Activated naive CD4-positive, alpha-beta T cell treated with anti-CD3 and anti-CD28 coated beads, Interleukin-2, amount 50 U/mL, for 16 hours (primary cell): ENCODE data around the gene PGAP2.
"Not testable (repeated sequence)": the region's sequence is repeated elsewhere in the genome, so short reads cannot be mapped to it uniquely, and the experiment has no call there.

Experiments used
- DNase-seq: peaks from one replicate; pipeline ENCODE4 v3.0.0-alpha.2; 2020

The PGAP2 gene

DNA sequence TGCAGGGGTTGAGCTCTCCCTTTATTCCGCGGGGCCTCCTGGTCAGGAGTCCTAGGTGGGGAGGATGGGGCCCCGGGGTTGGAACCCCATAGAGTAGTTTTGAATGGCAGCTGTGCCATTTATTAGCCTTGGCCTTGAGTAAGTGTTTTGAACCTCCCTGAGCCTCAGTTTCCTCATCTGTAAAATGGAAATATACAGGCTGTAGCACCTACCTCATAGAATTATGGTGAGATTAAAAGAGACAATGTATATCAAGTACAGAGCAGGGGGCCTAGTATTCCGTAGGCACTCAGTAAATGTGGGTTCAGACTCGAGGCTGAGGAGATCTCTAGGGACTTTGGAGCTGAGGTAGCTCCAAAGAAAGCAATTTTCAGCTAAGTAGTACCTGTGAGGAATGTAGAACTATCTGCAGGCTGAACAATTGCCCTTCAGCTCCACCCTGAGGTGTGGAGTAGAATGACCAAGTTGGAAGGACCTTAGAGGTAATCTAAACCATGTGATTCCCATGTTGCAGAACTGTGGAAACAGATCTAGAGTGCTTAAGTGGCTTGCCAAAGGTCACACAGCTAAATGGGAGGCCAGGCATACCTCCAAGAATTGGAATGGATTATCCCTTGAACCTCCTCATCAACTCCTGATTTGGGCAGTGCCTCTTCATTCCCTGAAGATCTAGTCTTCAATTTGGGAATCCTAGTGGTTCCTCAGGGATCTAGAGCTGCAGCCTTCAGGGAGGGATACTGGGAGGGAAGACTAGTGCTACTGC, 682 bp downstream of the PGAP2 start:
- peak; percentile 42 for DNase-seq

DNA sequence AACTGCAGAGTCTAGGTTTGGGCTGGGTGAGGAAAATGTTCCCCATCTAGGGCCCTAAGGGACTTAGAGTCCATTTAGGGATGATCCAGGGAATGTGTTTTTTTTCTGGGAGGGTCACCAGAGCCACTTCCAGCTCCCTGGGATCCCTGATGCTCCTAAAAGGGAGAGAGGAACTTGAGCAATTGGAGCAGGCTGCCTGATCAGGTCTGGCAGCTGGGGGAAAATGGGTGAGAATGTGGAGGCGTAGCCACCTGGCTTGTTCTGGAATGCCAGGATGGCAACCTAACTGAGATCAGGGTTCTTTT, 1.2 kb downstream of the PGAP2 start:
- no peak for DNase-seq

DNA sequence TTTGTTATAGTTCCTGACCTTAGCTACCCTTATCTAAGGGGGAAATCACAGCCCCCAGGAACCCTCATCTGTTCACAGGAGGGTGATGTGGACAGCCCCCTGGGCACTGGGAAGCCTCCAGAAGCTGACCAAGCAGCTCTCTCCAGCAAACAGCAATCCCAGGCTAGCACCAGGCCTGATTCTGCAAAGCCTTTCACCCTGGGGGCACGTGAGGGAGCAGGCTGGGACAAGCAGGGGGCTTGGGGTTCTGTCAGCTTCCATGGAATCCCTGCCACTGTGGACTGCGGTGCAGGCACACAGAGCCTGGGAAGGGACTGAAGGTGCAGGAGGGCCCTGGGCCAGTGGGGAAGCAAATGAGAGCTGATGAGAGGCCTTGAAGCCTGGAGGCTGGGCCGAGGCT, 2.1 kb downstream of the PGAP2 start:
- no peak for DNase-seq

DNA sequence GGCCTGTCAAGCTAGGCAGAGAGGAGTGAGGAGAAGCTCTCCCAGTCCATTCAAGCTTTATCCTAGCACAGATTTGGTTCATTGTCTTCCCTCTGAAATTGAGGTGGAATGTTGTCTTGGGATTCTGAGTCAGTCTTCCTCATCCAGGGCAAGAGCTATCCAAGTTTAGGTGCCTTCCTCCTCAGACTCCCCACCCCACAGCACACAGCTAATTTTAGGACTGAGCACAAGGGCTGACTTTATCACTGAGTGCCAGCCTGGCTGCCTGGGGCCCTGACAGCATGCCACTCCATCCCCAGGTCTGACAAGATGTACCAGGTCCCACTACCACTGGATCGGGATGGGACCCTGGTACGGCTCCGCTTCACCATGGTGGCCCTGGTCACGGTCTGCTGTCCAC, 2.6 kb downstream of the PGAP2 start:
- no peak for DNase-seq

DNA sequence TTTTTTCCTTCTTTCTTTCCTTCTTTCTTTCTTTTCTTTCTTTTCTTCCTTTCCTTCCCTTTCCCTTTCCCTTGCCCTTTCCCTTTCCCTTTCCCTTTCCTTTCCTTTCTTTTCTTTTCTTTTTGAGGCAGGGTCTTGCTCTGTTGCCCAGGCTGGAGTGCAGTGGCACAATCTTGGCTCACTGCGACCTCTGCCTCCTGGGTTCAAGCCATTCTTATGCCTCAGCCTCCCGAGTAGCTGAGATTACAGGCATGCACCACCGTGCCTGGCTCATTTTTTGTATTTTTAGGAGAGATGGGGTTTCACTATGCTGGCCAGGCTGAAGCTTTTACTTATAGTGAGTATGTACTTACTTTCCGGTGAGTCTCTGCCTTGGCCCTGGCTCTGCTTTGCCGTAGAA, 6.5 kb downstream of the PGAP2 start:
- DNase-seq = not testable (repeated sequence)

DNA sequence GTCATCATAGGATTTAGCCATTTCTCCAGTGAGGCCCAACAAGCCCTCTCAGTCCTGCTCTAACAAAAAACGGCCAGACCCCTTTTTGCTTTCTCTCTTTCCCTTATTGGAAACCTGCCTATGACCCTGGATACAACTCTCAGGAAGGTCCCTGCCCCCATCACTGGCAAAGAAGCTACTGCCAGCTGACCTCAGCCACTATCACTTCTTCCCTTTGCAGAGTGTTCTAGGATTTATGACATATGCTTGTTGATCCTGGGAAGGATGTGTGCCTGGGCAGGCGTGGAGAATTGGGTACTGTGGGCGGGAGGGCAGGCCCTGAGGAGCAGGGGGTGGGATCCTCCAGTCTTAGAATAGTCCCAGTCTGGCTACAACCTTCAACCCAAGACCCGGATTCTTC, 7.5 kb downstream of the PGAP2 start:
- DNase-seq = no peak

DNA sequence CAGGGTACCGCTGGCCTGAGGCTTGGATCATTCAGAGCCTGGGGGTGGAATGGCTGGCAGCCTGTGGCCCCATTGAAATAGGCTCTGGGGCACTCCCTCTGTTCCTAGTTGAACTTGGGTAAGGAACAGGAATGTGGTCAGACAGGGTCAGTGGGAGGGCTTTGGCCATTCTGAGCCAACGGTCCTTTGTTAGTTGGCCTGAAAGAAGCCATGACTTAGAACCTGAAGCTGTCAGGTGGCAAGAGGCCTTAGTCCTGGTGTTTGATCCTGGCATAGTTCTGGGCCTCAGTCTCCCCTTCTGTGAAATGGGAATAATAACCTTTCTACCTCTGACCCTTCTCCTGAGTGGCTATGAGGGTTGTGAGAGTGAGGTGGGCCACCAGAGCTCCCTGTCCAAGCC, 8.3 kb downstream of the PGAP2 start:
- DNase-seq = no peak

DNA sequence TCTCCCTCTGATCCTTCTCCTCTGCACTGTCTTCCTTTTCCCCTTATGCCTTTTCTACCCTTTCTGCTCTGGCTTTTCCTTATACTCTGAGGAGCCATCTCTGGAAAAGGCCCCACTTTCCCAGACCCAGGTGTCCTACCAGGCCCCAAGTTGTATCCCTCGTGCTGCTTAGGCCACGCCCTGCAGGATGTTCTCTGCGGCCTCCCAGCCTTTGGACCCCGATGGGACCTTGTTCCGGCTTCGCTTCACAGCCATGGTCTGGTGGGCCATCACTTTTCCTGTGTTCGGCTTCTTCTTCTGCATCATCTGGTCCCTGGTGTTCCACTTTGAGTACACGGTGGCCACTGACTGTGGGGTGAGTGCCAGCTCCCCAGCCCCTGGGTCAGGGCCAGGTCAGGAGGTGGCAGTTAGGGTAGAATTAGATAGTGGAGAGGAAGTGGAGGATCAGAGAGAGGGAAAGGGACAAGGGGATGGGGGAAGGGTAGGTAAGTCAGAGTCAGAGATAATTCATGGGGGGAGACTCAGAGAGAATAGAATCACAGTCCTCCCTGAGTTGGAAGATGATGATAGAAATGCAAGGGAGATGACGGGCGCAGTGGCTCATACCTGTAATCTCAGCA, 8.9 kb downstream of the PGAP2 start:
- DNase-seq = no peak

DNA sequence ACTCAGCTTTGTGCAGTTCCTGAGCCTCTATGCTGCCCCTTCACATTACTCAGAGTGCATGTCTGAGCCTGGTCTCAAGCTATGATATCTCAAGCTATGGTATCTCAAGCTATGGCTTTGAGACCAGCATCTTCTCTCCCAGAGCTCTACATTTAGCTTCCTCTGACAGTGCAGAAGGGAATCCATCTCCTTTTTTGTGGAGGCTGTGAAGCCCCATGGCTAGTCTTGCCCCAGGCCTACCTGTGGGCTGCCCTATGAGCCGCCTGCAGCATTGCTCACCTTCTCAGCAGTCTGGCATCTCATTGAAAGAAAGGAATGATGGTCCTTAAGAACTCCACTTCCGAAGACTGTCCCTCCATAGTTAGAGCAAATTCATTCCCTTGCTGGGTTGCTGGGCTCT, 12.6 kb downstream of the PGAP2 start:
- no peak for DNase-seq

DNA sequence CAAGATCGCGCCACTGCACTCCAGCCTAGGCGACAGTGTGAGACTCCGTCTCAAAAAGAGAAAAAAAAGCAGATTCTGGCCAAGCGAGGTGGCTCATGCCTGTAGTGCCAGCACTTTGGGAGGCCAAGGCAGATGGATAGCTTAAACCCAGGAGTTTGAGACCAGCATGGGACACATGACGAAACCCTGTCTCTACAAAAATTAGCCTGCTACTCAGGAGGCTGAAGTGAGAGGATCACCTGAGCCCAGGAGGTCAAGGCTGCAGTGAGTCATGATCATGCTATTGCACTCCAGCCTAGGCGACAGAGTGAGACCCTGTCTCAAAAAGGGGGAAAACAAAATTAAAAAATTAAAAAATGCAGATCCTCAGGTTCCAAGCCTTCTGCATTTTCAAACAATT, 14.0 kb downstream of the PGAP2 start:
- no peak for DNase-seq

DNA sequence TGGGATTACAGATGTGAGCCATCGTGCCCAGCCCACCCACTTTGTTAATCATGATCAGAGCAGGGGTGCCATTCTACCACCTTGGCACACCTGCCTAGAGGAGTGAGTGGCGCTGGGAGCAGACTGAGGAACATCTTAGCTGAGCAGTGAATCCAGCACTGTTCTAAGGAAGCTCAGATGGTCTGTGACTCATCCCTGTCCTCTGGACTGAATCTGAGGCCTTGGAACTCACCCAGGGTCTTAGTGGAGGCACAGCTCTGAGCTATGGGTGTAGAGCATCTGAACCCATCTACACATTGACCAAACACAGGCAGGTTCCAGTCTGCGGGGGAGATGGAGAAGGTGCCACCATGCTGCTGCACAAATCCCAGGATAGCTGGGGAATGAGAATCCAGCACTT, 14.9 kb downstream of the PGAP2 start:
- no peak for DNase-seq

DNA sequence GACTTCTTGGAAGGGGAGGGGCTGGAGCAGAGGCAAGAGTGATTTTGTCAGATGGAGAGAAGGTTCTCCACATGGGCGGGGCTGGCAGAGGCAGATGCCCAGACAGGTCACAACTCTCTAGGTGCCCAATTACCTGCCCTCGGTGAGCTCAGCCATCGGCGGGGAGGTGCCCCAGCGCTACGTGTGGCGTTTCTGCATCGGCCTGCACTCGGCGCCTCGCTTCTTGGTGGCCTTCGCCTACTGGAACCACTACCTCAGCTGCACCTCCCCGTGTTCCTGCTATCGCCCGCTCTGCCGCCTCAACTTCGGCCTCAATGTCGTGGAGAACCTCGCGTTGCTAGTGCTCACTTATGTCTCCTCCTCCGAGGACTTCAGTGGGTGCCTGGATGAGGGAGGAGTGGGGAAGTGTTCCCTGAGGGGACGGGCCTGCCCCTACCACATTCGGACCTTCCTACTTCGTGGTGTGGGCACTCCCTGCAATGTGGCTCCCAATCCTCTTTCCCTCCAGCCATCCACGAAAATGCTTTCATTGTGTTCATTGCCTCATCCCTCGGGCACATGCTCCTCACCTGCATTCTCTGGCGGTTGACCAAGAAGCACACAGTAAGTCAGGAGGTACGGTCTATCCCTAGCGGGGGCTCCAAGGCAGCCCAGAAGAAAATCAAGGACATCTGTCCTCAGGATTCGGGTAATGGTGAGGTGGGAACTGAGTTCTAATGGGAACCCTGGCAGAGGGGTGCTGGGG, 15.6 kb downstream of the PGAP2 start:
- DNase-seq = no peak

DNA sequence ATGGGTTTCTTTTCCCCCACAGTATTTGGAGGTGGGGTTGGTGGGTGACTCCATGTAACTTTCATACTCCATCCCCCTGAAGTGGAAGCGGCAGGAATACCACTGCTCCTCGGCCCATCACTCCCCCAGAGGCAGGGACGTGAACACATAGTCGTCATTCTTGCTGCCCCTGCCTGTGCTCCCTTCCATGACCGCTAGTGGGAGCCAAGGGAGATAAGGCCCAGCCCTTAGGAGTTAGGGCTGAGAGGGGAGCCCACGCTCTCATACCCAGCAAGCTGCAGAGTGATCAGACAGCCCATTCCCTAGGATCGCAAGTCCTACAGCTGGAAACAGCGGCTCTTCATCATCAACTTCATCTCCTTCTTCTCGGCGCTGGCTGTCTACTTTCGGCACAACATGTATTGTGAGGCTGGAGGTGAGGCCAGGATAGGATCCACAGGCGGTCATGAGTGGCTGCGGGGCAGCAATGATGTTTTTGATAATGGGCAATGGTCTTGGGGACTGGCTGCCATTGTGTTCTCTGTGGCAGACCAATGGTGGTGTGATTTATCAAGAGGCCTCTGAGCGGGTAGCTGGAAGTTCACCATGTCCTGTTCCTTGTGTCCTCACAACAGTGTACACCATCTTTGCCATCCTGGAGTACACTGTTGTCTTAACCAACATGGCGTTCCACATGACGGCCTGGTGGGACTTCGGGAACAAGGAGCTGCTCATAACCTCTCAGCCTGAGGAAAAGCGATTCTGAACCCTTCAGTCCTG, 16.5 kb downstream of the PGAP2 start:
- peak; percentile 84 for DNase-seq

DNA sequence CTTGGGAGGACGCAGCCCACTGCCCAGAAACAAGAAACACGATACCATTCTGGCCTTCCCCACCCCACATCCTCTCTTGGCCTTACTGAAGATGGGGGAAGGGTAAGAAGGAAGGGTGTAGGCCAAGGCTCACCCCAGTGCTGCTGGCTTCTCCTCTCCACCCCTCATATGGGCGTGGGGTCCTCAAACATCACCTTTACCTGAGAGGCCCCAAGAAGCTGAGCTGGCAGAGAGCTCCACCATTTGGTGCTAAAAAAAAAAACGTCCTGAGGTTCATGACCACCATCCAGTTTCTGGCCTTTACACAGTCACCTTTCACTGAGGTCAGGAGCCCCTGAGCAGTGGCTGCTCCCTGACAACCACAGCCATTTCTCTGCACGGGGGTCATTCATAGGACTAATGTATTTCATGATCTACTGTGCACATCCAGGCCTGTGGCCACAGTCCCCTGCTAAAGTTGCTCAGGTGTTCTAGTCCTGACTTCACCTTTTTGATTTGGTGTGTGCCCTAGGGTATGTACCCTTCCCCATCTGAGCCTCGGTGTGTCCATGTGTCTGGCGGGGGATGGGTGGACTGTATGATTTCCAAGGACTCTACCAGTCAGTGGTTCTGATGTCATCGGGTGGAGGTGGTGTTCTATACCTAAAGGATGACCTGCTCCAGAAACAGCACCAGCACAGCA, 17.3 kb downstream of the PGAP2 start:
- DNase-seq = no peak

DNA sequence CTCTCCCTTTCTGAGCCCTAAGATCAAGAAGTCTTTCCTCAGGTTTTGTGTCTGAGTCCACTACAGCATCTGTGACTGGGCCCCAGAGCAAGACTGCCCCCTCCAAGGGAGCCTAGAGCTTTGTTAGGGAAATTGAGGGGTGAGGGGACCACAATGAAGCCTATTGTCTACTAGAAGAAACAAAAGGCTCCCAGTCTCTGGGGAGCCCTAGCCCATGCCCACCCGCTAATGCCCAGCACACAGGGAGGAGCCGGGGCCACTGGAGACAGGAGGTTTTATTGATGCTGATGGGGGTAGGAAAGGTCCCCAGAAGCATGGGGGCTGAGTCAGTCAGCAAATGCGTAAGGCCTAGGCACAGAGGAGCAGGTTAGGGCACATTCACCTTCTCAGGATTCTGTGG, 18.4 kb downstream of the PGAP2 start:
- DNase-seq = no peak

DNA sequence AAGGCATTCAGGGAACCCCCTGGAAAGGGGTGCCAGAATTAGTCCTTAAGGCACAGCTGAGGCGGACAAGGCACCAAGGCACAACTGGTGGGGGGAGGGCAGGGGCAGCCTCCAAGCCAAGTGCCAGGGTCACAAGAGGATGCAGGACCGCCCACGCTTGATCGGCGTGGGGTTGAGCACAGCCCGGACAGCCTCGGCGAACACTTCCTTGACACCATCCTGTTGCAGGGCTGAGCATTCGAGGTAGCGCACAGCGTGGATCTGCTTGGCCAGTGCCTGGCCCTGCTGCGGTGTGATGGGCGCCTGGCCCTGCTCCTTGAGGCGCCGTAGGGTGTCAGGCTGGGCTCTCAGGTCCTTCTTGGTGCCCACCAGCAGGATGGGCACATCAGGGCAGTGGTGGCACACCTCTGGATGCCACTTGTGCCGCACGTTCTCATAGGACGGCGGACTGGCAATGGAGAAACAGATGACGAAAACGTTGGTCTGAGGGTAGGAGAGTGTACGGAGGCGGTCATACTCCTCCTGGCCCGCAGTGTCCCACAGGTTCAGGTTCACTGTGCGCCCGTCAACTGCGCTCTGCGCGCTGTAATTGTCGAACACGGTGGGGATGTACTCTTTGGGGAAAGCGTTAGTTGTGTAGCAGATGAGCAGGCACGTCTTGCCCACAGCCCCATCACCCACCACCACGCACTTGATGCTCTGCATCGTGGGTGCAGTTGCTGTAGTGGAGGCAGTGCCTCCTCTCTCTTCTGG, 19.2 kb downstream of the PGAP2 start:
- no peak for DNase-seq

DNA sequence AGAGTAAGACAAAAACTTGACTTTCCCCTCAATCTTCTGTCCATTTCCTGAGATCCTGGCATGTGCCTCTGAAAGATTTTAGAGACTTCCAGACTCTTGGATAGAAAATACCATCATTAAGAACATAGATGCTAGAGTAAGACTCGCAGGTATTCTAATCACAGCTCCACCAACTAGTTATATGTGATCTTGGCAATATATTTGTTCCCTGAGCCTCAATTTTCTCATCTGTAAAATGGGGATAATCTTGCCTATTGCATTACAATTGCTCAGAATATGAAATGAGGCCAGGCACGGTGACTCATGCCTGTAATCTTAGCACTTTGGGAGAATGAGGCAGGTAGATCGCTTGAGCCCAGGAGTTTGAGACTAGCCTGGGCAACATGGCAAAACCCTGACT, 21.7 kb downstream of the PGAP2 start:
- no peak for DNase-seq

DNA sequence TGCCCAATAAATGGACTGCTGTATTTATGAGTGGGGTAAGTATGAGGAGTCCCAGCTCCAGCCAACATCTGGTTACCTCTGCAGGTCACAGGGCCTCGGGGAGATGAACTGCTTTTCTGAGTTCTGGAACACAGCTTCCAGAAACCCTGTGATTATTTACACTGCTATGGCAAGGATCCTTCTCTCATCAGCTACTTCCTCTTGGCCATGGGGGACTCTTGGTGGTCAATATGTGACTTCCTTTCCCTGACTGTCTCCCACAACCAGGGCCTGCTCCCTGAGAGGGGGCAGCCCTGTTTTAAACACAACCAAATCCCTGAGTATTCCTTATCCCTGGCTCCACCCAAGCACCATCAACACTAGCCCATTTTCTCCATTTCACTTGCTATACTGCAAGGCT, 22.4 kb downstream of the PGAP2 start:
- DNase-seq = no peak

DNA sequence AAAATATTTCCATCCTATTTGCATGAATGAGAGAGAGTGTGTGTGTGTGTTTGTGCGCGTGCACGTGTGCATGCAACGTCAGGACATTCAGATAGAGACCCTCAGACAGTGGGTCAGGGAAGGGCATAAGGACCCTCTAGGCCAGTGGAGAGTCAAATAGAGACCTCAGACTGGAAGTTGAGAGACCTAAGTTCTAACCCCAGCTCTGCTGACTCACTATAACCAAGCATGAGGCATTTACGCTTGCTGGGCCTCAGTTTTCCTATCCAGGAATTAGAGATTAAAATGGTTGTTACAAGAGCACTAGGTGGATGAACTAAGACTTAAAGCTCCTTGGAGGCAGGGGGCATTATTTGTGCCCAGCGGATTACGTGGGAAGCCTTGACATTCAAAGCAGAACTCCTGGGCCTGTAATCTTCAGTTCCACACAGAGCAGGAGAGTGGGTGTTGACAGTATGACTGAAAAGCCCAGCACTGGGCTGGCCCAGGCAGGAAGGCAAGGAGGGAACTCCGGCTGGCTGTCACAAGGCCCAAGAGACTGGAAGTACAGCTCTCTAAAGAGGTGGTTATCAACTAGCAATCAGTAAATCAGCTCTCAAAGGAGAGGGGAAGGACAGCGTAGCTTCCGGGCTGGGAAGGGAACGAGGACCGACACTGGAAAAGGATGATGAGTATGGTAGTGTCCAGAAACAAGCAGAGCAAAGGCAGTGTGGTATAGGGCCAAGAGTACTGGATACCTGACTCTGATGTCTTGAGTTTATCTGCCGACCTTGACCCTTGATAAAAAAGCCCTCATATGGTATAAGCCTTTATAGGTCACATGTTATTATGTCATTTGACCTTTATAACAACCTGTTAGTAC, 23.2 kb downstream of the PGAP2 start:
- DNase-seq = no peak

DNA sequence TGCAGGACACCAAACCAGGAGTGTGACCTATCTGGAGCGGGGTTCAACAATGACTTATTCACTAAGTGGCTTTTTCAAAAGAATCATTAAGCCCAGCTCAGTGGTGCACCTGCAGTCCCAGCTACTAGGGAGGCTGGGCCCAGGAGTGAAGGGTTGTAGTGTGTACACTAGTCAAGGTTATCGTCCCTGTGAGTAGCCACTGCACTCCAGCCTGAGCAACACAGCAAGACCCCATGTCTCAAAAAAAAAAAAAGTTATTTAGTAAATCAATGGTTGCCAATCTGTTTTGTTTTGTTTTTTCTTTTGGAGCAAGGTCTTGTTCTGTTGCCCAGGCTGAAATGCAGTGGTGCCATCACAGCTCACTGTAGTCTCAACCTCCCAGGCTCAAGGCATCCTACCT, 24.5 kb downstream of the PGAP2 start:
- no peak for DNase-seq

DNA sequence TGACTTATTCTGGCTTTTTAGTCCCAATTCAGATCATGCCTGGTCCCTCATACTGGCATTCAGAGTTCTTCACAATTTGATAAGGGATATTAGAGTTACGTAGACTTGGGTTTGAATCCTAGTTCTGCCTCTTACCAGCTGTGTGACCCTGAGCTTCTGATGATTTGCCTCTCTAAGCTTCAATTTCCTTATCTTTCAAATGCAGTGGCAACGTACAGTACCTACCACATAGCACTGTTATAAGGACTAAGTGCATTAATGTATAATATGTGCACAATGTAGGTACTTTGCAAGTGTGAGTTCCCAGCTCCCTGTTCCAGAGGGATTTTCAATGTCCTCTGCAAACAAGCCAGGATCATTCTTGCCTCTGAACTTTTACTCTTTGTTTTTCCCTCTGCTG, 25.1 kb downstream of the PGAP2 start:
- no peak for DNase-seq

DNA sequence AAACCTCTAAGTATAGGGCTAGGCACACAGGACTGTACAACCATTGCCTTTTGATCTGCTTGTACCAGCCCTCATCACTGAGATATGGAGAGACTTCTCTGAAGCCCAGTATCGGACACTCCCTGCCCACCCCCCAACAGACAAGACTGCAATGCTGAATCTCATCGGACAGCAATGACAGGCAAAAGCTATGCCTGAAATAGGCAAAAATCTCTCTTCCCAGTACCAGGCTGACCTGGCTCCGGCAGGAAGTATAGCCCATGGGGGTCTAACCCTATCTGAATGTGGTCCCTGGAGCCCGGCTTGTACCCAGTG, 25.9 kb downstream of the PGAP2 start:
- no peak for DNase-seq
